Liver (tissue), 9 donors: ENCODE measurements around the gene VPS13C. TPM values are rescaled to one million over a fixed set of nuclear protein-coding genes. Genes with fewer than 3 reads are reported as not detected.

ENCODE experiments used
- DNase-seq: peaks from one replicate; pipeline ENCODE4 v3.0.0-alpha.2; 2017; ENCODE audit warnings: low spot score
- H3K27ac ChIP-seq, 2 donors: one replicate each; pipeline ENCODE4 v1.7.0; 2013; ENCODE audit warnings: inconsistent platforms in 2 of 2, low read length in 2 of 2, control low read depth in 1 of 2, low read depth in 1 of 2, mild to moderate bottlenecking in 1 of 2
- H3K27me3 ChIP-seq, 4 donors: one replicate each; pipeline versions ENCODE4 v1.6.1 to v1.7.0; 2013; ENCODE audit warnings: low read length in 3 of 4, inconsistent platforms in 1 of 4, mild to moderate bottlenecking in 1 of 4, moderate library complexity in 1 of 4; ENCODE audit not compliant: control insufficient read depth in 4 of 4, insufficient read depth in 4 of 4
- H3K36me3 ChIP-seq, 4 donors: one replicate each; pipeline versions ENCODE4 v1.6.1 to v1.7.0; 2013; ENCODE audit warnings: low read length in 3 of 4, mild to moderate bottlenecking in 3 of 4, low read depth in 1 of 4, moderate library complexity in 1 of 4; ENCODE audit not compliant: control insufficient read depth in 4 of 4, insufficient read depth in 3 of 4
- H3K4me1 ChIP-seq, 4 donors: one replicate each; pipeline versions ENCODE4 v1.6.1 to v1.7.0; 2013; ENCODE audit warnings: low read length in 3 of 4, mild to moderate bottlenecking in 3 of 4, moderate library complexity in 1 of 4; ENCODE audit not compliant: control insufficient read depth in 4 of 4, insufficient read depth in 4 of 4
- H3K4me3 ChIP-seq, 3 donors: one replicate each; pipeline versions ENCODE4 v1.6.1 to v1.7.0; 2013; ENCODE audit warnings: low read length in 3 of 3, control low read depth in 1 of 3, low read depth in 1 of 3, mild to moderate bottlenecking in 1 of 3
- H3K9ac ChIP-seq, 2 donors: one replicate each; pipeline ENCODE4 v1.7.0; 2013; ENCODE audit warnings: low read length in 2 of 2, mild to moderate bottlenecking in 2 of 2, moderate library complexity in 2 of 2, control low read depth in 1 of 2, low read depth in 1 of 2
- H3K9me3 ChIP-seq, 4 donors: one replicate each; pipeline versions ENCODE4 v1.6.1 to v1.7.0; 2013; ENCODE audit warnings: low read length in 3 of 4; ENCODE audit not compliant: control insufficient read depth in 4 of 4
- CTCF ChIP-seq: fragments of 150-350 bp; IDR thresholded peaks from 2 replicates; pipeline ENCODE4 v1.5.1; 2017; ENCODE audit warnings: improper control_type of control experiment, low read depth, low read length; ENCODE audit not compliant: missing input control
- EGR1 ChIP-seq, 2 donors: IDR thresholded peaks; 2 replicates each; pipeline ENCODE4 v1.6.1; 2016 to 2018; ENCODE audit warnings: antibody characterized with exemption in 2 of 2, low read depth in 2 of 2
- FOXA1 ChIP-seq: IDR thresholded peaks from 2 replicates; pipeline ENCODE4 v1.6.1; 2016; ENCODE audit warnings: antibody characterized with exemption
- FOXA2 ChIP-seq: IDR thresholded peaks from 2 replicates; pipeline ENCODE4 v1.6.1; 2016; ENCODE audit warnings: antibody characterized with exemption
- GABPA ChIP-seq, 2 donors: IDR thresholded peaks in 1 of 2; conservative IDR thresholded peaks in 1 of 2; 2 replicates each; pipeline ENCODE4 v1.6.1; 2016; ENCODE audit warnings: antibody characterized with exemption in 2 of 2, mild to moderate bottlenecking in 1 of 2, moderate library complexity in 1 of 2
- HNF4A ChIP-seq, 2 donors: conservative IDR thresholded peaks; 2 replicates each; pipeline ENCODE4 v1.6.1; 2016; ENCODE audit warnings: antibody characterized with exemption in 2 of 2, mild to moderate bottlenecking in 2 of 2
- HNF4G ChIP-seq: IDR thresholded peaks from 2 replicates; pipeline ENCODE4 v1.6.1; 2016; ENCODE audit warnings: antibody characterized with exemption
- JUND ChIP-seq, 2 donors: IDR thresholded peaks; 2 replicates each; pipeline ENCODE4 v1.6.1; 2016; ENCODE audit warnings: antibody characterized with exemption in 2 of 2
- NR2F2 ChIP-seq: IDR thresholded peaks from 2 replicates; pipeline ENCODE4 v1.6.1; 2016; ENCODE audit warnings: antibody characterized with exemption
- RAD21 ChIP-seq, 2 donors: IDR thresholded peaks; 2 replicates each; pipeline ENCODE4 v1.6.1; 2016; ENCODE audit warnings: antibody characterized with exemption in 2 of 2, mild to moderate bottlenecking in 2 of 2
- REST ChIP-seq: IDR thresholded peaks from 2 replicates; pipeline ENCODE4 v1.6.1; 2016; ENCODE audit warnings: antibody characterized with exemption, mild to moderate bottlenecking
- RXRA ChIP-seq, 2 donors: IDR thresholded peaks; 2 replicates each; pipeline ENCODE4 v1.6.1; 2017 to 2018; ENCODE audit warnings: antibody characterized with exemption in 2 of 2, mild to moderate bottlenecking in 1 of 2
- SP1 ChIP-seq: IDR thresholded peaks from 2 replicates; pipeline ENCODE4 v1.6.1; 2018; ENCODE audit warnings: antibody characterized with exemption, mild to moderate bottlenecking
- TAF1 ChIP-seq: conservative IDR thresholded peaks from 2 replicates; pipeline ENCODE4 v1.6.1; 2016; ENCODE audit warnings: antibody characterized with exemption, mild to moderate bottlenecking
- YY1 ChIP-seq: IDR thresholded peaks from 2 replicates; pipeline ENCODE4 v1.6.1; 2016; ENCODE audit warnings: antibody characterized with exemption, mild to moderate bottlenecking
- WGBS: extraction: QIAGEN DNeasy Blood & Tissue Kit; methylation state at CpG from one replicate; pipeline ENCODE4 v1.1.7; 2013; 5-methylcytosine and 5-hydroxymethylcytosine counted together
- polyA plus RNA-seq, 2 donors: library from polyadenylated mRNA; stranded (reverse) in 1 of 2; unstranded in 1 of 2; fragments of 200-250 nt in 1 of 2; fragments of >200 nt in 1 of 2; fragmentation: Nextera tagmentation in 1 of 2; extraction: Ambion mirVana in 1 of 2; gene quantifications; one replicate each; pipeline versions ENCODE4 v1.2.1 to v1.2.3, GENCODE V29; 2013 to 2015
- total RNA-seq, 2 donors: library from RNA; depleted of rRNA; stranded (reverse); fragments of >200 nt; gene quantifications; one replicate each; pipeline ENCODE4 v1.2.3, GENCODE V29; 2014
- TF ChIP-seq, protein P1 (sequence below): IDR thresholded peaks from 2 replicates; pipeline ENCODE4 v1.6.1; 2016; ENCODE audit warnings: antibody characterized with exemption
- TF ChIP-seq, protein P2 (sequence below): IDR thresholded peaks from 2 replicates; pipeline ENCODE4 v1.6.1; 2016; ENCODE audit warnings: antibody characterized with exemption
- TF ChIP-seq, protein P3 (sequence below): IDR thresholded peaks from 2 replicates; pipeline ENCODE4 v1.6.1; 2016; ENCODE audit warnings: antibody characterized with exemption
- donor health status: healthy.
- donor health status: healthy.
- donor health status: healthy.
- donor health status: healthy.
- donor health status: healthy.

The VPS13C gene
- total and polyA plus RNA-seq, 4 donors = 5.4 to 42.0 (median 17.4) TPM

DNA sequence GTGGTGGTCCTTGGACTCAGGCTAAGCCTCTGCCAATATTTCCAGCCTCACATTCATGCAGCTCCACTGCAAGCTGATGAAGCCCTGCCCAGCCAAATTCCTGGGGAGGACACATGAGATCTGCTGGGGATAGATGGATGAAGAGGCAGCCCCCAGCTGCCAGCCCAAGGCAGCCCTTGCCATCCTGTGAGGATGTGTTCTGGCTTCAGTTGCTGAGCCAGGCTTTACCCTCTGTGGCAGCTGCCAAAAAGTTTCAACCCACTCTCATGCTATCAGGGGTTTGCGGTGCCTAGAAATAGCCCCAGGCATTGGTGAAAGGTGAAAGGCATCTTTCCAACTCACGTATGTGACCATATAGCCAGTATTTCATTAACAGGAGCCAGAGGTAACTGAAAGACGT, 44.2 kb upstream of the VPS13C start:
- 91% methylated on average over 3 of the region's 3 CpGs for WGBS
- Histone ChIP-seq H3K9me3 (no peaks in the 10 kb centered on the region), H3K9ac (no peak overlapping the region), H3K4me1 (peaks cover 0 to 3% (median under 1%) of the 10 kb centered on the region in 4 donors), H3K27me3 (no peaks in the 10 kb centered on the region), H3K4me3 (no peak overlapping the region), H3K36me3 (no peaks in the 10 kb centered on the region), H3K27ac (no peak overlapping the region)
- TF ChIP-seq GABPA (IDR thresholded peaks at IDR 0.05 in 1 of 2, conservative IDR thresholded peaks at IDR 0.05 in 1 of 2) (no peak), SP1 (no peak), RXRA (IDR thresholded peaks at IDR 0.05) (no peak), FOXA2 (no peak), JUND (IDR thresholded peaks at IDR 0.05) (no peak), HNF4G (no peak), CTCF (no peak), TAF1 (no peak), NR2F2 (no peak), RAD21 (IDR thresholded peaks at IDR 0.05) (no peak), YY1 (no peak), HNF4A (conservative IDR thresholded peaks at IDR 0.05) (no peak), EGR1 (IDR thresholded peaks at IDR 0.05; ENCODE audit: low read depth in 2 of 2) (no peak), FOXA1 (no peak), REST (no peak)
- TF ChIP-seq, protein P1, sequence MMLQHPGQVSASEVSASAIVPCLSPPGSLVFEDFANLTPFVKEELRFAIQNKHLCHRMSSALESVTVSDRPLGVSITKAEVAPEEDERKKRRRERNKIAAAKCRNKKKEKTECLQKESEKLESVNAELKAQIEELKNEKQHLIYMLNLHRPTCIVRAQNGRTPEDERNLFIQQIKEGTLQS = no peak
- TF ChIP-seq, protein P2, sequence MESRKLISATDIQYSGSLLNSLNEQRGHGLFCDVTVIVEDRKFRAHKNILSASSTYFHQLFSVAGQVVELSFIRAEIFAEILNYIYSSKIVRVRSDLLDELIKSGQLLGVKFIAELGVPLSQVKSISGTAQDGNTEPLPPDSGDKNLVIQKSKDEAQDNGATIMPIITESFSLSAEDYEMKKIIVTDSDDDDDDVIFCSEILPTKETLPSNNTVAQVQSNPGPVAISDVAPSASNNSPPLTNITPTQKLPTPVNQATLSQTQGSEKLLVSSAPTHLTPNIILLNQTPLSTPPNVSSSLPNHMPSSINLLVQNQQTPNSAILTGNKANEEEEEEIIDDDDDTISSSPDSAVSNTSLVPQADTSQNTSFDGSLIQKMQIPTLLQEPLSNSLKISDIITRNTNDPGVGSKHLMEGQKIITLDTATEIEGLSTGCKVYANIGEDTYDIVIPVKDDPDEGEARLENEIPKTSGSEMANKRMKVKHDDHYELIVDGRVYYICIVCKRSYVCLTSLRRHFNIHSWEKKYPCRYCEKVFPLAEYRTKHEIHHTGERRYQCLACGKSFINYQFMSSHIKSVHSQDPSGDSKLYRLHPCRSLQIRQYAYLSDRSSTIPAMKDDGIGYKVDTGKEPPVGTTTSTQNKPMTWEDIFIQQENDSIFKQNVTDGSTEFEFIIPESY = no peak
- TF ChIP-seq, protein P3, sequence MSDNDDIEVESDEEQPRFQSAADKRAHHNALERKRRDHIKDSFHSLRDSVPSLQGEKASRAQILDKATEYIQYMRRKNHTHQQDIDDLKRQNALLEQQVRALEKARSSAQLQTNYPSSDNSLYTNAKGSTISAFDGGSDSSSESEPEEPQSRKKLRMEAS = no peak
- DNase-seq = no peak
